ENCODE data around the gene TENM4. TPM values are rescaled to one million over a fixed set of nuclear protein-coding genes. Genes with fewer than 3 reads are reported as not detected.

Gene TENM4
- total RNA-seq, 2 donors from 2014 or later: 68.2 to 130 TPM

GRCh38 chr11:78649361-78650215, 791.2 kb downstream of the TENM4 start:
- H3K27ac ChIP-seq (ENCODE audit: low read depth, low read length): no peak overlapping the region
- no peaks in the 10 kb centered on the region for H3K27me3 Mint-ChIP-seq (ENCODE audit: insufficient read depth)
- no peaks in the 10 kb centered on the region for H3K9me3 ChIP-seq (ENCODE audit: control insufficient read depth, low read length)
- peak; percentile 34 for DNase-seq
- no peak overlapping the region for H3K4me3 Mint-ChIP-seq
- peaks cover 4% of the 10 kb centered on the region for H3K27me3 ChIP-seq (ENCODE audit: control insufficient read depth, insufficient read depth, low read length, poor library complexity, severe bottlenecking)
- H3K9ac ChIP-seq (ENCODE audit: extremely low read depth, low read length, poor library complexity, severe bottlenecking): no peak overlapping the region
- no peaks in the 10 kb centered on the region for H3K36me3 ChIP-seq (ENCODE audit: control insufficient read depth, insufficient read depth, low read length)
- H3K9me3 Mint-ChIP-seq: no peaks in the 10 kb centered on the region
- 94 to 97% methylated on average over 10 of the region's 10 CpGs for WGBS, 2 experiments (ENCODE audit: insufficient coverage in 1 of 2, insufficient read length in 1 of 2)
- H3K4me1 Mint-ChIP-seq: peaks cover 39% of the 10 kb centered on the region
- H3K4me3 ChIP-seq (ENCODE audit: low read length): no peak overlapping the region
- no peaks in the 10 kb centered on the region for H3K36me3 Mint-ChIP-seq (ENCODE audit: low read depth)
- peaks cover 14% of the 10 kb centered on the region for H3K4me1 ChIP-seq (ENCODE audit: control insufficient read depth, insufficient read depth, low read length)
- H3K27ac Mint-ChIP-seq: no peak overlapping the region
- no peak for TF ChIP-seq CTCF (conservative IDR thresholded peaks at IDR 0.05)

- Mint-ChIP-seq H3K36me3 (ENCODE audit: low read depth) (no peaks in the 10 kb centered on the region), H3K4me1 (peaks cover 26% of the 10 kb centered on the region), H3K27ac (no peak overlapping the region), H3K27me3 (ENCODE audit: insufficient read depth) (peaks cover 2% of the 10 kb centered on the region), H3K9me3 (no peaks in the 10 kb centered on the region), H3K4me3 (no peak overlapping the region)
- Histone ChIP-seq H3K4me1 (ENCODE audit: control insufficient read depth, insufficient read depth, low read length) (peaks cover 6% of the 10 kb centered on the region), H3K27me3 (ENCODE audit: control insufficient read depth, insufficient read depth, low read length, poor library complexity, severe bottlenecking) (peaks cover 4% of the 10 kb centered on the region), H3K27ac (ENCODE audit: low read depth, low read length) (no peak overlapping the region), H3K9ac (ENCODE audit: extremely low read depth, low read length, poor library complexity, severe bottlenecking) (no peak overlapping the region), H3K36me3 (ENCODE audit: control insufficient read depth, insufficient read depth, low read length) (no peaks in the 10 kb centered on the region), H3K9me3 (ENCODE audit: control insufficient read depth, low read length) (no peaks in the 10 kb centered on the region), H3K4me3 (ENCODE audit: low read length) (no peak overlapping the region)
- no peak for TF ChIP-seq CTCF (conservative IDR thresholded peaks at IDR 0.05)
- peak; percentile 41 for DNase-seq
- 94 to 95% methylated on average over 8 to 9 of the region's 9 CpGs for WGBS, 2 experiments (ENCODE audit: insufficient coverage in 1 of 2, insufficient read length in 1 of 2)
Measured at GRCh38 chr11:78647986-78648875, 792.6 kb downstream of the TENM4 start.

- peak; percentile 39 for DNase-seq
- Mint-ChIP-seq H3K9me3 (no peaks in the 10 kb centered on the region), H3K27ac (no peak overlapping the region), H3K4me3 (no peak overlapping the region), H3K27me3 (ENCODE audit: insufficient read depth) (peaks cover 2% of the 10 kb centered on the region), H3K4me1 (peaks cover 17% of the 10 kb centered on the region), H3K36me3 (ENCODE audit: low read depth) (no peaks in the 10 kb centered on the region)
- no peak overlapping the region for H3K27ac ChIP-seq (ENCODE audit: low read depth, low read length)
- peaks cover 4% of the 10 kb centered on the region for H3K27me3 ChIP-seq (ENCODE audit: control insufficient read depth, insufficient read depth, low read length, poor library complexity, severe bottlenecking)
- H3K9ac ChIP-seq (ENCODE audit: extremely low read depth, low read length, poor library complexity, severe bottlenecking): no peak overlapping the region
- no peak for TF ChIP-seq CTCF (conservative IDR thresholded peaks at IDR 0.05)
- no peaks in the 10 kb centered on the region for H3K4me1 ChIP-seq (ENCODE audit: control insufficient read depth, insufficient read depth, low read length)
- whole genome bisulfite sequencing, 2 experiments (ENCODE audit: insufficient coverage in 1 of 2, insufficient read length in 1 of 2): 85 to 88% methylated on average over 5 to 6 of the region's 6 CpGs
- no peaks in the 10 kb centered on the region for H3K36me3 ChIP-seq (ENCODE audit: control insufficient read depth, insufficient read depth, low read length)
- H3K4me3 ChIP-seq (ENCODE audit: low read length): no peak overlapping the region
- H3K9me3 ChIP-seq (ENCODE audit: control insufficient read depth, low read length): no peaks in the 10 kb centered on the region
Measured at GRCh38 chr11:78647266-78647915, 793.4 kb downstream of the TENM4 start.

All from endodermal cell (in vitro differentiated cells).